GM12878 (cell line): ENCODE results near the gene COX6B1. TPM values are rescaled to one million over a fixed set of nuclear protein-coding genes. Genes with fewer than 3 reads are reported as not detected.

ENCODE experiments used
- BRCA1 ChIP-seq: IDR thresholded peaks from 2 replicates; pipeline ENCODE4 v1.6.1; 2011; ENCODE audit warnings: low read depth, low read length, improper control_type of control experiment
- FOS ChIP-seq: IDR thresholded peaks from 3 replicates; pipeline ENCODE4 v1.6.1; 2011; ENCODE audit warnings: borderline replicate concordance; ENCODE audit not compliant: insufficient read length; ENCODE audit errors: extremely low read depth
- JUNB ChIP-seq: IDR thresholded peaks from 2 replicates; pipeline ENCODE4 v1.6.1; 2016; ENCODE audit warnings: antibody characterized with exemption, mild to moderate bottlenecking
- POLR2AphosphoS2 ChIP-seq: IDR thresholded peaks from 2 replicates; pipeline ENCODE4 v1.6.1; 2011; ENCODE audit warnings: low read depth, mild to moderate bottlenecking, low read length, improper control_type of control experiment, moderate library complexity
- SRF ChIP-seq, 2 experiments: IDR thresholded peaks; 2 replicates each; pipeline ENCODE4 v1.6.1; 2011; ENCODE audit warnings: low read depth in 2 of 2, low read length in 2 of 2, mild to moderate bottlenecking in 1 of 2, moderate library complexity in 1 of 2
- polyA plus RNA-seq, 11 experiments: library from polyadenylated mRNA; depleted of rRNA in 4 of 11; unstranded in 6 of 11; stranded (reverse) in 5 of 11; fragments of >200 nt; fragmentation: Nextera tagmentation in 4 of 11; fragmentation: Illumina TruSeq in 1 of 11; extraction: Ambion mirVana in 4 of 11; extraction: Trizol in 1 of 11; gene quantifications; 1 replicate in 1 of 11; 2 replicates in 10 of 11; pipeline versions ENCODE4 v1.2.1 to v1.2.3, GENCODE V29; 2011 to 2016; ENCODE audit warnings: inconsistent platforms in 2 of 11, missing spikeins in 2 of 11, low read depth in 1 of 11
- total RNA-seq, 4 experiments: library from RNA; depleted of rRNA in 3 of 4; stranded (reverse); fragments of >200 nt in 3 of 4; fragmentation: Illumina TruSeq in 1 of 4; extraction: Trizol in 1 of 4; gene quantifications; 2 replicates each; pipeline versions ENCODE4 v1.2.1 to v1.2.3, GENCODE V29; 2013 to 2021
- TF ChIP-seq, protein P1 (sequence below): fragments of 450-650 bp; IDR thresholded peaks from 2 replicates; pipeline ENCODE4 v1.6.1; 2017; ENCODE audit warnings: antibody characterized with exemption, mild to moderate bottlenecking, moderate library complexity
- TF ChIP-seq, protein P2 (sequence below): fragments of 450-650 bp; IDR thresholded peaks from 2 replicates; pipeline ENCODE4 v1.6.1; 2017; ENCODE audit warnings: mild to moderate bottlenecking, low read depth, inconsistent platforms; ENCODE audit not compliant: poor library complexity, severe bottlenecking
- TF ChIP-seq, protein P3 (sequence below): fragments of 450-650 bp; formaldehyde crosslinking; IDR thresholded peaks from 2 replicates; pipeline ENCODE4 v1.5.0; 2022; ENCODE audit warnings: mild to moderate bottlenecking, missing genetic modification characterization
- TF ChIP-seq, protein P4 (sequence below): fragments of 450-650 bp; IDR thresholded peaks from 2 replicates; pipeline ENCODE4 v1.6.1; 2017; ENCODE audit warnings: mild to moderate bottlenecking
- TF ChIP-seq, protein P5 (sequence below): fragments of 450-650 bp; IDR thresholded peaks from 2 replicates; pipeline ENCODE4 v1.6.1; 2017; ENCODE audit warnings: borderline replicate concordance
- TF ChIP-seq, protein P6 (sequence below): IDR thresholded peaks from 2 replicates; pipeline ENCODE4 v1.6.1; 2011; ENCODE audit warnings: borderline replicate concordance, low read depth, mild to moderate bottlenecking, moderate library complexity, low read length; ENCODE audit not compliant: insufficient read depth, poor library complexity, severe bottlenecking

Gene COX6B1
- total and polyA plus RNA-seq, 10 of the 15 experiments (the other 5 are each of a cell fraction or from before 2014, with no cell fraction given): 500 to 1,700 (median 862) TPM

DNA sequence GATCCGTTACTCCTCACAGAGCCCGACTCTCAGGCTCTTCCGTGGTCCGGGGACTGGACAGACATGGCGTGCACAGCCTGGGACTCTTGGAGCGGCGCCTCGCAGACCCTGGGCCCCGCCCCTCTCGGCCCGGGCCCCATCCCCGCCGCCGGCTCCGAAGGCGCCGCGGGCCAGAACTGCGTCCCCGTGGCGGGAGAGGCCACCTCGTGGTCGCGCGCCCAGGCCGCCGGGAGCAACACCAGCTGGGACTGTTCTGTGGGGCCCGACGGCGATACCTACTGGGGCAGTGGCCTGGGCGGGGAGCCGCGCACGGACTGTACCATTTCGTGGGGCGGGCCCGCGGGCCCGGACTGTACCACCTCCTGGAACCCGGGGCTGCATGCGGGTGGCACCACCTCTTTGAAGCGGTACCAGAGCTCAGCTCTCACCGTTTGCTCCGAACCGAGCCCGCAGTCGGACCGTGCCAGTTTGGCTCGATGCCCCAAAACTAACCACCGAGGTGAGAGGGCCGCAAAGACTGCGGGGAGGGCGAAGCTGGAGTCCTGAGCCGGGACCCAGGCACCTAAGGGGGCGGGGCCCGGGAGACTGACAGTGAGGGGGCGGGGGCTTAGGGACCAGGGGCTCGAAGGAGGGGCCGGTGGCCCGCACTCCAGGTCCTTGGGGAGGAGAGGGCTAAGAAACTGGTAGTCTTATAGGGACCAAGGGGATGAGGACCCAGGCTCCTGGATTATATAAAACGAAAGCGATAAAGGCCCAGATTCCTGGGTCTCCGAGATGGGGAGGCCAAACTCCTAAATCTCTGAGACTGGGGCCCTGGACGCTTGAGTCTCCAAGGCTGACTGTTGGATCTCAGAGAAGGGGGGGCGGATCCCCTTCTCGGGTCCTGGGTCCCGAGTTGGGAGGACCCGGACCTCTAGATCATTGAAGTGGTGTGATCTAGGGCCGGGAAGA, 4.6 kb upstream of the COX6B1 start (continued):
- TF ChIP-seq, protein P1, sequence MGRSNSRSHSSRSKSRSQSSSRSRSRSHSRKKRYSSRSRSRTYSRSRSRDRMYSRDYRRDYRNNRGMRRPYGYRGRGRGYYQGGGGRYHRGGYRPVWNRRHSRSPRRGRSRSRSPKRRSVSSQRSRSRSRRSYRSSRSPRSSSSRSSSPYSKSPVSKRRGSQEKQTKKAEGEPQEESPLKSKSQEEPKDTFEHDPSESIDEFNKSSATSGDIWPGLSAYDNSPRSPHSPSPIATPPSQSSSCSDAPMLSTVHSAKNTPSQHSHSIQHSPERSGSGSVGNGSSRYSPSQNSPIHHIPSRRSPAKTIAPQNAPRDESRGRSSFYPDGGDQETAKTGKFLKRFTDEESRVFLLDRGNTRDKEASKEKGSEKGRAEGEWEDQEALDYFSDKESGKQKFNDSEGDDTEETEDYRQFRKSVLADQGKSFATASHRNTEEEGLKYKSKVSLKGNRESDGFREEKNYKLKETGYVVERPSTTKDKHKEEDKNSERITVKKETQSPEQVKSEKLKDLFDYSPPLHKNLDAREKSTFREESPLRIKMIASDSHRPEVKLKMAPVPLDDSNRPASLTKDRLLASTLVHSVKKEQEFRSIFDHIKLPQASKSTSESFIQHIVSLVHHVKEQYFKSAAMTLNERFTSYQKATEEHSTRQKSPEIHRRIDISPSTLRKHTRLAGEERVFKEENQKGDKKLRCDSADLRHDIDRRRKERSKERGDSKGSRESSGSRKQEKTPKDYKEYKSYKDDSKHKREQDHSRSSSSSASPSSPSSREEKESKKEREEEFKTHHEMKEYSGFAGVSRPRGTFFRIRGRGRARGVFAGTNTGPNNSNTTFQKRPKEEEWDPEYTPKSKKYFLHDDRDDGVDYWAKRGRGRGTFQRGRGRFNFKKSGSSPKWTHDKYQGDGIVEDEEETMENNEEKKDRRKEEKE: peak; percentile 93
- TF ChIP-seq, protein P2, sequence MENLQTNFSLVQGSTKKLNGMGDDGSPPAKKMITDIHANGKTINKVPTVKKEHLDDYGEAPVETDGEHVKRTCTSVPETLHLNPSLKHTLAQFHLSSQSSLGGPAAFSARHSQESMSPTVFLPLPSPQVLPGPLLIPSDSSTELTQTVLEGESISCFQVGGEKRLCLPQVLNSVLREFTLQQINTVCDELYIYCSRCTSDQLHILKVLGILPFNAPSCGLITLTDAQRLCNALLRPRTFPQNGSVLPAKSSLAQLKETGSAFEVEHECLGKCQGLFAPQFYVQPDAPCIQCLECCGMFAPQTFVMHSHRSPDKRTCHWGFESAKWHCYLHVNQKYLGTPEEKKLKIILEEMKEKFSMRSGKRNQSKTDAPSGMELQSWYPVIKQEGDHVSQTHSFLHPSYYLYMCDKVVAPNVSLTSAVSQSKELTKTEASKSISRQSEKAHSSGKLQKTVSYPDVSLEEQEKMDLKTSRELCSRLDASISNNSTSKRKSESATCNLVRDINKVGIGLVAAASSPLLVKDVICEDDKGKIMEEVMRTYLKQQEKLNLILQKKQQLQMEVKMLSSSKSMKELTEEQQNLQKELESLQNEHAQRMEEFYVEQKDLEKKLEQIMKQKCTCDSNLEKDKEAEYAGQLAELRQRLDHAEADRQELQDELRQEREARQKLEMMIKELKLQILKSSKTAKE: peak; percentile 89
- TF ChIP-seq, protein P3, sequence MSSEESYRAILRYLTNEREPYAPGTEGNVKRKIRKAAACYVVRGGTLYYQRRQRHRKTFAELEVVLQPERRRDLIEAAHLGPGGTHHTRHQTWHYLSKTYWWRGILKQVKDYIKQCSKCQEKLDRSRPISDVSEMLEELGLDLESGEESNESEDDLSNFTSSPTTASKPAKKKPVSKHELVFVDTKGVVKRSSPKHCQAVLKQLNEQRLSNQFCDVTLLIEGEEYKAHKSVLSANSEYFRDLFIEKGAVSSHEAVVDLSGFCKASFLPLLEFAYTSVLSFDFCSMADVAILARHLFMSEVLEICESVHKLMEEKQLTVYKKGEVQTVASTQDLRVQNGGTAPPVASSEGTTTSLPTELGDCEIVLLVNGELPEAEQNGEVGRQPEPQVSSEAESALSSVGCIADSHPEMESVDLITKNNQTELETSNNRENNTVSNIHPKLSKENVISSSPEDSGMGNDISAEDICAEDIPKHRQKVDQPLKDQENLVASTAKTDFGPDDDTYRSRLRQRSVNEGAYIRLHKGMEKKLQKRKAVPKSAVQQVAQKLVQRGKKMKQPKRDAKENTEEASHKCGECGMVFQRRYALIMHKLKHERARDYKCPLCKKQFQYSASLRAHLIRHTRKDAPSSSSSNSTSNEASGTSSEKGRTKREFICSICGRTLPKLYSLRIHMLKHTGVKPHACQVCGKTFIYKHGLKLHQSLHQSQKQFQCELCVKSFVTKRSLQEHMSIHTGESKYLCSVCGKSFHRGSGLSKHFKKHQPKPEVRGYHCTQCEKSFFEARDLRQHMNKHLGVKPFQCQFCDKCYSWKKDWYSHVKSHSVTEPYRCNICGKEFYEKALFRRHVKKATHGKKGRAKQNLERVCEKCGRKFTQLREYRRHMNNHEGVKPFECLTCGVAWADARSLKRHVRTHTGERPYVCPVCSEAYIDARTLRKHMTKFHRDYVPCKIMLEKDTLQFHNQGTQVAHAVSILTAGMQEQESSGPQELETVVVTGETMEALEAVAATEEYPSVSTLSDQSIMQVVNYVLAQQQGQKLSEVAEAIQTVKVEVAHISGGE: no peak
- TF ChIP-seq, protein P4, sequence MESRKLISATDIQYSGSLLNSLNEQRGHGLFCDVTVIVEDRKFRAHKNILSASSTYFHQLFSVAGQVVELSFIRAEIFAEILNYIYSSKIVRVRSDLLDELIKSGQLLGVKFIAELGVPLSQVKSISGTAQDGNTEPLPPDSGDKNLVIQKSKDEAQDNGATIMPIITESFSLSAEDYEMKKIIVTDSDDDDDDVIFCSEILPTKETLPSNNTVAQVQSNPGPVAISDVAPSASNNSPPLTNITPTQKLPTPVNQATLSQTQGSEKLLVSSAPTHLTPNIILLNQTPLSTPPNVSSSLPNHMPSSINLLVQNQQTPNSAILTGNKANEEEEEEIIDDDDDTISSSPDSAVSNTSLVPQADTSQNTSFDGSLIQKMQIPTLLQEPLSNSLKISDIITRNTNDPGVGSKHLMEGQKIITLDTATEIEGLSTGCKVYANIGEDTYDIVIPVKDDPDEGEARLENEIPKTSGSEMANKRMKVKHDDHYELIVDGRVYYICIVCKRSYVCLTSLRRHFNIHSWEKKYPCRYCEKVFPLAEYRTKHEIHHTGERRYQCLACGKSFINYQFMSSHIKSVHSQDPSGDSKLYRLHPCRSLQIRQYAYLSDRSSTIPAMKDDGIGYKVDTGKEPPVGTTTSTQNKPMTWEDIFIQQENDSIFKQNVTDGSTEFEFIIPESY: no peak
- TF ChIP-seq, protein P5, sequence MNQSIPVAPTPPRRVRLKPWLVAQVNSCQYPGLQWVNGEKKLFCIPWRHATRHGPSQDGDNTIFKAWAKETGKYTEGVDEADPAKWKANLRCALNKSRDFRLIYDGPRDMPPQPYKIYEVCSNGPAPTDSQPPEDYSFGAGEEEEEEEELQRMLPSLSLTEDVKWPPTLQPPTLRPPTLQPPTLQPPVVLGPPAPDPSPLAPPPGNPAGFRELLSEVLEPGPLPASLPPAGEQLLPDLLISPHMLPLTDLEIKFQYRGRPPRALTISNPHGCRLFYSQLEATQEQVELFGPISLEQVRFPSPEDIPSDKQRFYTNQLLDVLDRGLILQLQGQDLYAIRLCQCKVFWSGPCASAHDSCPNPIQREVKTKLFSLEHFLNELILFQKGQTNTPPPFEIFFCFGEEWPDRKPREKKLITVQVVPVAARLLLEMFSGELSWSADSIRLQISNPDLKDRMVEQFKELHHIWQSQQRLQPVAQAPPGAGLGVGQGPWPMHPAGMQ: no peak
- TF ChIP-seq POLR2AphosphoS2: peak; percentile 70; the same call in 1 of the 2 replicates
- TF ChIP-seq BRCA1: 0 out of 2 replicates have a peak, but pooled peaks have one; percentile 25
- TF ChIP-seq FOS: no peak
- no peak for TF ChIP-seq SRF (IDR thresholded peaks at IDR 0.05; ENCODE audit: low read depth in 2 of 2, low read length in 2 of 2)
- TF ChIP-seq, protein P6, sequence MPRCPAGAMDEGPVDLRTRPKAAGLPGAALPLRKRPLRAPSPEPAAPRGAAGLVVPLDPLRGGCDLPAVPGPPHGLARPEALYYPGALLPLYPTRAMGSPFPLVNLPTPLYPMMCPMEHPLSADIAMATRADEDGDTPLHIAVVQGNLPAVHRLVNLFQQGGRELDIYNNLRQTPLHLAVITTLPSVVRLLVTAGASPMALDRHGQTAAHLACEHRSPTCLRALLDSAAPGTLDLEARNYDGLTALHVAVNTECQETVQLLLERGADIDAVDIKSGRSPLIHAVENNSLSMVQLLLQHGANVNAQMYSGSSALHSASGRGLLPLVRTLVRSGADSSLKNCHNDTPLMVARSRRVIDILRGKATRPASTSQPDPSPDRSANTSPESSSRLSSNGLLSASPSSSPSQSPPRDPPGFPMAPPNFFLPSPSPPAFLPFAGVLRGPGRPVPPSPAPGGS: no peak
- TF ChIP-seq JUNB: no peak
